Measurements from ENCODE around the gene RTL10.

Gene RTL10

DNA sequence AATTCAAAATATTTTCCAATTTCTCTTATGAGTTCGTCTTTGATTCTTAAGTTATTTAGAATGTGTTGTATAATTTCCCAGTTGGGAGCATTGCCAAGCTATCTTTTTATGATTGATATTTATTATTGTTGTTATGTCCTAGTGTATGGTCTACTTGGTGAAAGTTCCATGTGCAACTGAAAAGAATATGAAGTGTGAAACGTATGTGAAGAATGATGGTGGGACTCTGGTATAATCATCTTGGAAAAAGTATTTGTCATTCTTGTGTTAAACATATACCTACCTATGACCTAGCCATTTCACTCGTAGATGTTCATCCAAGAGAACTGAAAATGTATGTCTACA is 12.0 kb upstream of the RTL10 start:
- no peak overlapping the region for H3K4me3 ChIP-seq (replicated peaks; ENCODE audit: low read depth, low read length)
- TF ChIP-seq, protein P1, sequence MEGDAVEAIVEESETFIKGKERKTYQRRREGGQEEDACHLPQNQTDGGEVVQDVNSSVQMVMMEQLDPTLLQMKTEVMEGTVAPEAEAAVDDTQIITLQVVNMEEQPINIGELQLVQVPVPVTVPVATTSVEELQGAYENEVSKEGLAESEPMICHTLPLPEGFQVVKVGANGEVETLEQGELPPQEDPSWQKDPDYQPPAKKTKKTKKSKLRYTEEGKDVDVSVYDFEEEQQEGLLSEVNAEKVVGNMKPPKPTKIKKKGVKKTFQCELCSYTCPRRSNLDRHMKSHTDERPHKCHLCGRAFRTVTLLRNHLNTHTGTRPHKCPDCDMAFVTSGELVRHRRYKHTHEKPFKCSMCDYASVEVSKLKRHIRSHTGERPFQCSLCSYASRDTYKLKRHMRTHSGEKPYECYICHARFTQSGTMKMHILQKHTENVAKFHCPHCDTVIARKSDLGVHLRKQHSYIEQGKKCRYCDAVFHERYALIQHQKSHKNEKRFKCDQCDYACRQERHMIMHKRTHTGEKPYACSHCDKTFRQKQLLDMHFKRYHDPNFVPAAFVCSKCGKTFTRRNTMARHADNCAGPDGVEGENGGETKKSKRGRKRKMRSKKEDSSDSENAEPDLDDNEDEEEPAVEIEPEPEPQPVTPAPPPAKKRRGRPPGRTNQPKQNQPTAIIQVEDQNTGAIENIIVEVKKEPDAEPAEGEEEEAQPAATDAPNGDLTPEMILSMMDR (IDR thresholded peaks at IDR 0.05; ENCODE audit: low read depth, low read length, missing control alignments) = no peak

GRCh38 chr22:19865141-19865829 is 10.6 kb upstream of the RTL10 start:
- H3K4me3 ChIP-seq (replicated peaks; ENCODE audit: low read depth, low read length) = no peak overlapping the region
- TF ChIP-seq, protein P1 (IDR thresholded peaks at IDR 0.05; ENCODE audit: low read depth, low read length, missing control alignments) = no peak
- DNase-seq (ENCODE audit: extremely low read depth, low read depth) = no peak

More for the DNA sequence above, 12.0 kb upstream of the RTL10 start:
- DNase-seq (ENCODE audit: extremely low read depth, low read depth) = no peak

- no peak overlapping the region for H3K4me3 ChIP-seq (replicated peaks; ENCODE audit: low read depth, low read length)
- no peak for DNase-seq (ENCODE audit: extremely low read depth, low read depth)
- TF ChIP-seq, protein P1 (IDR thresholded peaks at IDR 0.05; ENCODE audit: low read depth, low read length, missing control alignments) = no peak
Observed at GRCh38 chr22:19864538-19865106, 9.9 kb upstream of the RTL10 start.

GRCh38 chr22:19863571-19863970 is 8.9 kb upstream of the RTL10 start:
- TF ChIP-seq, protein P1 (IDR thresholded peaks at IDR 0.05; ENCODE audit: low read depth, low read length, missing control alignments) = no peak
- H3K4me3 ChIP-seq (replicated peaks; ENCODE audit: low read depth, low read length) = no peak overlapping the region
- no peak for DNase-seq (ENCODE audit: extremely low read depth, low read depth)

GRCh38 chr22:19862619-19863246 is 8.1 kb upstream of the RTL10 start:
- H3K4me3 ChIP-seq (replicated peaks; ENCODE audit: low read depth, low read length) = no peak overlapping the region
- TF ChIP-seq, protein P1 (IDR thresholded peaks at IDR 0.05; ENCODE audit: low read depth, low read length, missing control alignments) = no peak
- DNase-seq (ENCODE audit: extremely low read depth, low read depth) = no peak

GRCh38 chr22:19859861-19860510 is 5.3 kb upstream of the RTL10 start:
- TF ChIP-seq, protein P1 (IDR thresholded peaks at IDR 0.05; ENCODE audit: low read depth, low read length, missing control alignments) = no peak
- no peak overlapping the region for H3K4me3 ChIP-seq (replicated peaks; ENCODE audit: low read depth, low read length)
- no peak for DNase-seq (ENCODE audit: extremely low read depth, low read depth)
